ENCODE results near the gene BMP2. TPM values are rescaled to one million over a fixed set of nuclear protein-coding genes. Genes with fewer than 3 reads are reported as not detected.

BMP2 gene
- total RNA-seq, 4 donors from 2014 or later = 1.6 to 4.3 (median 2.9) TPM

GRCh38 chr20:6783752-6784151 lies 16.3 kb downstream of the BMP2 start:
- TF ChIP-seq CTCF (IDR thresholded peaks at IDR 0.05 in 4 of 5, conservative IDR thresholded peaks at IDR 0.05 in 1 of 5) = no peak
- TF ChIP-seq POLR2A (IDR thresholded peaks at IDR 0.05) = no peak
- no peak for ATAC-seq
- H3K27me3 ChIP-seq = no peaks in the 10 kb centered on the region
- intact Hi-C loops (cut with DNase I; ENCODE audit: low total_unique reads) = no loop called here
- no peak for DNase-seq
- H3K4me3 ChIP-seq = no peak overlapping the region
- no peaks in the 10 kb centered on the region for H3K4me1 ChIP-seq
- no peaks in the 10 kb centered on the region for H3K36me3 ChIP-seq
- no peaks in the 10 kb centered on the region for H3K9me3 ChIP-seq
- in situ Hi-C loops (cut with MboI; ENCODE audit: low sequenced_read_pairs in 4 of 4) = no loop called here
- no peak overlapping the region for H3K27ac ChIP-seq

- Histone ChIP-seq H3K4me3 (no peak overlapping the region), H3K27me3 (no peaks in the 10 kb centered on the region), H3K4me1 (no peaks in the 10 kb centered on the region), H3K27ac (no peak overlapping the region), H3K36me3 (no peaks in the 10 kb centered on the region), H3K9me3 (no peaks in the 10 kb centered on the region)
- ATAC-seq (no peak), DNase-seq (no peak)
- intact Hi-C loops (cut with DNase I; ENCODE audit: low total_unique reads) = no loop called here
- in situ Hi-C loops (cut with MboI; ENCODE audit: low sequenced_read_pairs in 4 of 4) = no loop called here
- no peak for TF ChIP-seq POLR2A (IDR thresholded peaks at IDR 0.05)
- no peak for TF ChIP-seq CTCF (IDR thresholded peaks at IDR 0.05 in 4 of 5, conservative IDR thresholded peaks at IDR 0.05 in 1 of 5)
Measured at GRCh38 chr20:6784210-6784631, 16.7 kb downstream of the BMP2 start.

- in situ Hi-C loops (cut with MboI; ENCODE audit: low sequenced_read_pairs in 4 of 4) = no loop called here
- no peaks in the 10 kb centered on the region for H3K36me3 ChIP-seq
Measured at GRCh38 chr20:6784767-6785166, 17.3 kb downstream of the BMP2 start.

GRCh38 chr20:6786548-6786947 lies 19.1 kb downstream of the BMP2 start:
- H3K4me1 ChIP-seq = no peaks in the 10 kb centered on the region
- no peak for ATAC-seq
- no peaks in the 10 kb centered on the region for H3K9me3 ChIP-seq
- no peak overlapping the region for H3K4me3 ChIP-seq
- no peaks in the 10 kb centered on the region for H3K27me3 ChIP-seq
- H3K36me3 ChIP-seq = no peaks in the 10 kb centered on the region
- in situ Hi-C loops (cut with MboI; ENCODE audit: low sequenced_read_pairs in 4 of 4) = no loop called here
- TF ChIP-seq CTCF (IDR thresholded peaks at IDR 0.05 in 4 of 5, conservative IDR thresholded peaks at IDR 0.05 in 1 of 5) (no peak), POLR2A (IDR thresholded peaks at IDR 0.05) (no peak)
- no peak overlapping the region for H3K27ac ChIP-seq
- intact Hi-C loops (cut with DNase I; ENCODE audit: low total_unique reads) = no loop called here
- DNase-seq = no peak

More at GRCh38 chr20:6784767-6785166, 17.3 kb downstream of the BMP2 start:
- Histone ChIP-seq H3K27me3 (no peaks in the 10 kb centered on the region), H3K27ac (no peak overlapping the region), H3K4me1 (no peaks in the 10 kb centered on the region), H3K4me3 (no peak overlapping the region), H3K9me3 (no peaks in the 10 kb centered on the region)
- no peak for TF ChIP-seq POLR2A (IDR thresholded peaks at IDR 0.05)
- no peak for TF ChIP-seq CTCF (IDR thresholded peaks at IDR 0.05 in 4 of 5, conservative IDR thresholded peaks at IDR 0.05 in 1 of 5)
- intact Hi-C loops (cut with DNase I; ENCODE audit: low total_unique reads) = no loop called here
- DNase-seq (no peak), ATAC-seq (no peak)

- ATAC-seq (no peak), DNase-seq (no peak)
- intact Hi-C loops (cut with DNase I; ENCODE audit: low total_unique reads) = no loop called here
- in situ Hi-C loops (cut with MboI; ENCODE audit: low sequenced_read_pairs in 4 of 4) = no loop called here
- H3K27me3 ChIP-seq = peaks cover 0 to 3% (median 0%) of the 10 kb centered on the region in 3 donors
- no peak for TF ChIP-seq POLR2A (IDR thresholded peaks at IDR 0.05)
- TF ChIP-seq CTCF (IDR thresholded peaks at IDR 0.05 in 4 of 5, conservative IDR thresholded peaks at IDR 0.05 in 1 of 5) = no peak
- H3K27ac ChIP-seq = no peak overlapping the region
- no peaks in the 10 kb centered on the region for H3K9me3 ChIP-seq
- H3K36me3 ChIP-seq = no peaks in the 10 kb centered on the region
- no peaks in the 10 kb centered on the region for H3K4me1 ChIP-seq
- H3K4me3 ChIP-seq = no peak overlapping the region
Measured at GRCh38 chr20:6792789-6793188, 25.3 kb downstream of the BMP2 start.

Measured in gastrocnemius medialis (tissue), 4 donors.